Measurements from ENCODE around the gene MT3.

DNA sequence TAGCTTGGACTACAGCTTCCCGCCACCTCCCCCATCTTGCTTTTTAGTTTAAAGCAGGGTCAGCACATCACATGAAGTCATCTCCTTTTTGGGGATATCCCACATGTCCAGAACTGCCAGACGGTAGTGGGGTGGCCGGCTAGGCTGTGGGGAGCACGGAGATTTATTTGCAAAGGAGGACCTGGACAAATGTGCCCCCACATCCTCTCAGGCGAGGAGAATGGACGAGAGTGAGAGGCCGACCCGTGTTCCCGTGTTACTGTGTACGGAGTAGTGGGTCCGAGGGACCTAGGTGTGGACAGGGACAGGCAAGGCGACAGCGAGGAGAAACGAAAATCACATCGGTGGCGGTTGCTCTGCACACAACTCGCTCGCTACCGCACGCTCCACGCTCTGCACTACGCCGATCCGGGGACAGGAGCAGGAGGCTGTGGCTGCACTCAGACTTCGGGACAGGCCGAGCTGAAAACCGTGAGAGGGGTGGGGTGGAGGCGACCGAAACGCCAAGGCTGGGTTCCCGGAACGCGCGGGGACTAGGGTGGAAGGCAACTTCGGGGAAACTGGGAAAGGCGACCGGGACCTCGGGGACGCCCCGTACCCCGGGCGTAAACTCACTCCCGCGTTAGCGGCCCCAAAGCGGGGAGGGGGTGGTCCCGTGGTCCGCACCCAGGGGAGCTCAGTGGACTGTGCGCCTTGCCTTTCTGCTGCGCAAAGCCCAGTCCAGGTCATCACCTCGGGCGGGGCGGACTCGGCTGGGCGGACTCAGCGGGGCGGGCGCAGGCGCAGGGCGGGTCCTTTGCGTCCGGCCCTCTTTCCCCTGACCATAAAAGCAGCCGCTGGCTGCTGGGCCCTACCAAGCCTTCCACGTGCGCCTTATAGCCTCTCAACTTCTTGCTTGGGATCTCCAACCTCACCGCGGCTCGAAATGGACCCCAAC, 48.8 kb downstream of the MT3 start, which contains the start of gene MT1A:
- TF ChIP-seq, protein P1, sequence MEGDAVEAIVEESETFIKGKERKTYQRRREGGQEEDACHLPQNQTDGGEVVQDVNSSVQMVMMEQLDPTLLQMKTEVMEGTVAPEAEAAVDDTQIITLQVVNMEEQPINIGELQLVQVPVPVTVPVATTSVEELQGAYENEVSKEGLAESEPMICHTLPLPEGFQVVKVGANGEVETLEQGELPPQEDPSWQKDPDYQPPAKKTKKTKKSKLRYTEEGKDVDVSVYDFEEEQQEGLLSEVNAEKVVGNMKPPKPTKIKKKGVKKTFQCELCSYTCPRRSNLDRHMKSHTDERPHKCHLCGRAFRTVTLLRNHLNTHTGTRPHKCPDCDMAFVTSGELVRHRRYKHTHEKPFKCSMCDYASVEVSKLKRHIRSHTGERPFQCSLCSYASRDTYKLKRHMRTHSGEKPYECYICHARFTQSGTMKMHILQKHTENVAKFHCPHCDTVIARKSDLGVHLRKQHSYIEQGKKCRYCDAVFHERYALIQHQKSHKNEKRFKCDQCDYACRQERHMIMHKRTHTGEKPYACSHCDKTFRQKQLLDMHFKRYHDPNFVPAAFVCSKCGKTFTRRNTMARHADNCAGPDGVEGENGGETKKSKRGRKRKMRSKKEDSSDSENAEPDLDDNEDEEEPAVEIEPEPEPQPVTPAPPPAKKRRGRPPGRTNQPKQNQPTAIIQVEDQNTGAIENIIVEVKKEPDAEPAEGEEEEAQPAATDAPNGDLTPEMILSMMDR (IDR thresholded peaks at IDR 0.05) = no peak
- peak; percentile 96 for TF ChIP-seq POLR2A (IDR thresholded peaks at IDR 0.05)

Measured in right lobe of liver (tissue), 4 donors.